K562 (cell line): Measurements from ENCODE around the gene EAPP. TPM values are rescaled to one million over a fixed set of nuclear protein-coding genes. Genes with fewer than 3 reads are reported as not detected.

Source experiments
- ASH1L ChIP-seq: fragments of 450-650 bp; IDR thresholded peaks from 2 replicates; pipeline ENCODE4 v1.6.1; 2018; ENCODE audit warnings: borderline replicate concordance, mild to moderate bottlenecking, low read depth; ENCODE audit not compliant: partially characterized antibody
- BRD9 ChIP-seq: fragments of 450-650 bp; IDR thresholded peaks from 2 replicates; pipeline ENCODE4 v1.6.1; 2018; ENCODE audit warnings: low read depth; ENCODE audit not compliant: partially characterized antibody
- CBX3 ChIP-seq, 2 experiments: IDR thresholded peaks; 1 replicate in 1 of 2; 2 replicates in 1 of 2; pipeline ENCODE4 v1.6.1; 2012; ENCODE audit warnings: inconsistent platforms in 2 of 2, low read length in 2 of 2, borderline replicate concordance in 1 of 2, control low read depth in 1 of 2
- CHD4 ChIP-seq: fragments of 200-600 bp; sonication (generic); IDR thresholded peaks from 3 replicates; pipeline ENCODE4 v1.6.1; 2012; ENCODE audit warnings: low read depth, mild to moderate bottlenecking, mixed read lengths, low read length, inconsistent platforms; ENCODE audit not compliant: insufficient read depth, insufficient replicate concordance, poor library complexity, severe bottlenecking
- EP400 ChIP-seq: fragments of 450-650 bp; IDR thresholded peaks from 2 replicates; pipeline ENCODE4 v1.6.1; 2017; ENCODE audit warnings: antibody characterized with exemption, mild to moderate bottlenecking, moderate library complexity
- JUN ChIP-seq, 2 experiments: sonication (generic) in 1 of 2; formaldehyde crosslinking in 1 of 2; IDR thresholded peaks; 2 replicates each; pipeline versions ENCODE4 v1.6.1 to v1.8.0; 2012 to 2022; ENCODE audit warnings: borderline replicate concordance in 2 of 2, mild to moderate bottlenecking in 2 of 2, improper control_type of control experiment in 1 of 2, low read depth in 1 of 2, low read length in 1 of 2, missing genetic modification reagents in 1 of 2
- MTA3 ChIP-seq: fragments of 450-650 bp; formaldehyde crosslinking; IDR thresholded peaks from 2 replicates; pipeline ENCODE4 v1.6.1; 2017; ENCODE audit warnings: mild to moderate bottlenecking, borderline replicate concordance
- NBN ChIP-seq: fragments of 450-650 bp; IDR thresholded peaks from 2 replicates; pipeline ENCODE4 v1.6.1; 2016; ENCODE audit warnings: low read depth, mild to moderate bottlenecking
- PHTF2 ChIP-seq: fragments of 250-450 bp; sonication (Bioruptor Pico); IDR thresholded peaks from 2 replicates; pipeline ENCODE4 v1.5.0; 2021; ENCODE audit warnings: mild to moderate bottlenecking
- PKNOX1 ChIP-seq: fragments of 450-650 bp; IDR thresholded peaks from 2 replicates; pipeline ENCODE4 v1.6.1; 2016
- TAF1 ChIP-seq: IDR thresholded peaks from 2 replicates; pipeline ENCODE4 v1.6.1; 2011; ENCODE audit warnings: mild to moderate bottlenecking, low read length, moderate library complexity; ENCODE audit not compliant: insufficient read depth, control insufficient read depth, severe bottlenecking; ENCODE audit errors: extremely low read depth
- XRCC5 ChIP-seq: fragments of 200-400 bp; formaldehyde crosslinking; IDR thresholded peaks from 2 replicates; pipeline ENCODE4 v1.6.1; 2017; ENCODE audit warnings: low read depth, mild to moderate bottlenecking, low read length
- ZKSCAN1 ChIP-seq: fragments of 150-350 bp; IDR thresholded peaks from 2 replicates; pipeline ENCODE4 v1.6.1; 2016; ENCODE audit warnings: low read depth, low read length
- ZNF140 ChIP-seq: fragments of 250-450 bp; sonication (Bioruptor Pico); IDR thresholded peaks from 2 replicates; pipeline ENCODE4 v1.8.0; 2021; ENCODE audit warnings: moderate library complexity, mild to moderate bottlenecking, inconsistent platforms
- ZNF143 ChIP-seq: sonication (generic); formaldehyde crosslinking; IDR thresholded peaks from 2 replicates; pipeline ENCODE4 v1.9.0; 2022; ENCODE audit warnings: mild to moderate bottlenecking, missing genetic modification reagents
- ZNF511 ChIP-seq: sonication (generic); formaldehyde crosslinking; IDR thresholded peaks from 2 replicates; pipeline ENCODE4 v1.8.0; 2022; ENCODE audit warnings: mild to moderate bottlenecking, missing genetic modification reagents
- polyA plus RNA-seq, 8 experiments: library from polyadenylated mRNA; depleted of rRNA in 4 of 8; stranded (reverse) in 5 of 8; unstranded in 3 of 8; fragments of >200 nt; fragmentation: Nextera tagmentation in 2 of 8; fragmentation: Illumina TruSeq in 1 of 8; extraction: Ambion mirVana in 2 of 8; extraction: Trizol in 1 of 8; gene quantifications; 2 replicates each; pipeline versions ENCODE4 v1.2.1 to v1.2.3, GENCODE V29; 2011 to 2014; ENCODE audit warnings: inconsistent platforms in 1 of 8, missing spikeins in 1 of 8
- total RNA-seq, 7 experiments: library from RNA; depleted of rRNA in 6 of 7; stranded (reverse); fragments of >200 nt in 6 of 7; fragmentation: Illumina TruSeq in 2 of 7; extraction: Trizol in 2 of 7; gene quantifications; 2 replicates each; pipeline versions ENCODE4 v1.2.1 to v1.2.3, GENCODE V29; 2011 to 2021; ENCODE audit warnings: low replicate concordance in 1 of 7
- TF ChIP-seq, protein P1 (sequence below): sonication (generic); formaldehyde crosslinking; IDR thresholded peaks from 2 replicates; pipeline ENCODE4 v1.8.0; 2023; ENCODE audit warnings: mild to moderate bottlenecking, missing genetic modification reagents
- TF ChIP-seq, protein P2 (sequence below): fragments of 450-650 bp; IDR thresholded peaks from 2 replicates; pipeline ENCODE4 v1.6.1; 2016; ENCODE audit warnings: borderline replicate concordance

The EAPP gene
- total and polyA plus RNA-seq, 9 of the 15 experiments (the other 6 are each of a cell fraction or from before 2014, with no cell fraction given): 19.0 to 67.6 (median 30.3) TPM

- TF ChIP-seq EP400 (peak; percentile 76), TAF1 (peak; percentile 64), ZKSCAN1 (no peak), ZNF140 (no peak), BRD9 (peak; percentile 21), ZNF511 (CRISPR knock-in tag) (0 out of 2 replicates have a peak, but pooled peaks have one; percentile 36), CHD4 (no peak), XRCC5 (no peak), JUN (IDR thresholded peaks at IDR 0.05; ENCODE audit: borderline replicate concordance, low read depth, low read length) (0 out of 2 replicates have a peak, but pooled peaks have one; percentile 7), JUN (CRISPR knock-in tag; IDR thresholded peaks at IDR 0.05; ENCODE audit: borderline replicate concordance) (no peak), MTA3 (peak; percentile 54; the same call in 1 of the 2 replicates), PKNOX1 (0 out of 2 replicates have a peak, but pooled peaks have one; percentile 8), NBN (no peak), ZNF143 (CRISPR knock-in tag) (0 out of 2 replicates have a peak, but pooled peaks have one; percentile 14), PHTF2 (CRISPR knock-in tag) (no peak), ASH1L (no peak), CBX3 (IDR thresholded peaks at IDR 0.05; ENCODE audit: borderline replicate concordance in 1 of 2, low read length in 2 of 2) (0 out of 3 replicates have a peak, but pooled peaks of 1 of the 2 experiments have one; percentile 22)
- TF ChIP-seq, protein P1, sequence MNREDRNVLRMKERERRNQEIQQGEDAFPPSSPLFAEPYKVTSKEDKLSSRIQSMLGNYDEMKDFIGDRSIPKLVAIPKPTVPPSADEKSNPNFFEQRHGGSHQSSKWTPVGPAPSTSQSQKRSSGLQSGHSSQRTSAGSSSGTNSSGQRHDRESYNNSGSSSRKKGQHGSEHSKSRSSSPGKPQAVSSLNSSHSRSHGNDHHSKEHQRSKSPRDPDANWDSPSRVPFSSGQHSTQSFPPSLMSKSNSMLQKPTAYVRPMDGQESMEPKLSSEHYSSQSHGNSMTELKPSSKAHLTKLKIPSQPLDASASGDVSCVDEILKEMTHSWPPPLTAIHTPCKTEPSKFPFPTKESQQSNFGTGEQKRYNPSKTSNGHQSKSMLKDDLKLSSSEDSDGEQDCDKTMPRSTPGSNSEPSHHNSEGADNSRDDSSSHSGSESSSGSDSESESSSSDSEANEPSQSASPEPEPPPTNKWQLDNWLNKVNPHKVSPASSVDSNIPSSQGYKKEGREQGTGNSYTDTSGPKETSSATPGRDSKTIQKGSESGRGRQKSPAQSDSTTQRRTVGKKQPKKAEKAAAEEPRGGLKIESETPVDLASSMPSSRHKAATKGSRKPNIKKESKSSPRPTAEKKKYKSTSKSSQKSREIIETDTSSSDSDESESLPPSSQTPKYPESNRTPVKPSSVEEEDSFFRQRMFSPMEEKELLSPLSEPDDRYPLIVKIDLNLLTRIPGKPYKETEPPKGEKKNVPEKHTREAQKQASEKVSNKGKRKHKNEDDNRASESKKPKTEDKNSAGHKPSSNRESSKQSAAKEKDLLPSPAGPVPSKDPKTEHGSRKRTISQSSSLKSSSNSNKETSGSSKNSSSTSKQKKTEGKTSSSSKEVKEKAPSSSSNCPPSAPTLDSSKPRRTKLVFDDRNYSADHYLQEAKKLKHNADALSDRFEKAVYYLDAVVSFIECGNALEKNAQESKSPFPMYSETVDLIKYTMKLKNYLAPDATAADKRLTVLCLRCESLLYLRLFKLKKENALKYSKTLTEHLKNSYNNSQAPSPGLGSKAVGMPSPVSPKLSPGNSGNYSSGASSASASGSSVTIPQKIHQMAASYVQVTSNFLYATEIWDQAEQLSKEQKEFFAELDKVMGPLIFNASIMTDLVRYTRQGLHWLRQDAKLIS (CRISPR knock-in tag): peak; percentile 73; the same call in 1 of the 2 replicates
- TF ChIP-seq, protein P2, sequence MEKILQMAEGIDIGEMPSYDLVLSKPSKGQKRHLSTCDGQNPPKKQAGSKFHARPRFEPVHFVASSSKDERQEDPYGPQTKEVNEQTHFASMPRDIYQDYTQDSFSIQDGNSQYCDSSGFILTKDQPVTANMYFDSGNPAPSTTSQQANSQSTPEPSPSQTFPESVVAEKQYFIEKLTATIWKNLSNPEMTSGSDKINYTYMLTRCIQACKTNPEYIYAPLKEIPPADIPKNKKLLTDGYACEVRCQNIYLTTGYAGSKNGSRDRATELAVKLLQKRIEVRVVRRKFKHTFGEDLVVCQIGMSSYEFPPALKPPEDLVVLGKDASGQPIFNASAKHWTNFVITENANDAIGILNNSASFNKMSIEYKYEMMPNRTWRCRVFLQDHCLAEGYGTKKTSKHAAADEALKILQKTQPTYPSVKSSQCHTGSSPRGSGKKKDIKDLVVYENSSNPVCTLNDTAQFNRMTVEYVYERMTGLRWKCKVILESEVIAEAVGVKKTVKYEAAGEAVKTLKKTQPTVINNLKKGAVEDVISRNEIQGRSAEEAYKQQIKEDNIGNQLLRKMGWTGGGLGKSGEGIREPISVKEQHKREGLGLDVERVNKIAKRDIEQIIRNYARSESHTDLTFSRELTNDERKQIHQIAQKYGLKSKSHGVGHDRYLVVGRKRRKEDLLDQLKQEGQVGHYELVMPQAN: peak; percentile 48; the same call in 1 of the 2 replicates
These were observed at the start of gene EAPP (continued) for GRCh38 chr14:34539407-34540180.
